Keratinocyte (primary cell): ENCODE results near the gene CCDC61. TPM values are rescaled to one million over a fixed set of nuclear protein-coding genes. Genes with fewer than 3 reads are reported as not detected.

ENCODE experiments used
- DNase-seq: peaks from one replicate; pipeline ENCODE4 v3.0.0-alpha.2; 2011; ENCODE audit warnings: low read depth, missing footprints, low spot score
- FAIRE-seq: peaks from 2 replicates; lab custom pipeline; 2011; peaks lifted over from hg19 to GRCh38; lab: Jason Lieb, UNC
- H2AFZ ChIP-seq: 2 replicates; pipeline ENCODE4 v1.6.0; 2012; ENCODE audit warnings: low read length, control low read depth, inconsistent platforms; ENCODE audit not compliant: control insufficient read depth
- H3K27ac ChIP-seq: 2 replicates; pipeline ENCODE4 v1.5.1; 2011; ENCODE audit warnings: low read length; ENCODE audit not compliant: control insufficient read depth, insufficient read depth
- H3K27me3 ChIP-seq: 3 replicates; pipeline ENCODE4 v1.6.0; 2011; ENCODE audit warnings: low read length; ENCODE audit not compliant: control insufficient read depth, insufficient read depth; ENCODE audit errors: extremely low read depth
- H3K36me3 ChIP-seq, 2 experiments: 2 replicates in 1 of 2; 3 replicates in 1 of 2; pipeline ENCODE4 v1.5.1; 2011; ENCODE audit warnings: low read length in 2 of 2, mild to moderate bottlenecking in 1 of 2; ENCODE audit not compliant: control insufficient read depth in 2 of 2, insufficient read depth in 2 of 2; ENCODE audit errors: extremely low read depth in 1 of 2
- H3K4me1 ChIP-seq: 3 replicates; pipeline ENCODE4 v1.5.1; 2011; ENCODE audit warnings: low read length; ENCODE audit not compliant: control insufficient read depth, insufficient read depth; ENCODE audit errors: extremely low read depth
- H3K4me2 ChIP-seq: 3 replicates; pipeline ENCODE4 v1.6.0; 2011; ENCODE audit warnings: low read depth, low read length; ENCODE audit not compliant: control insufficient read depth, insufficient read depth; ENCODE audit errors: extremely low read depth
- H3K4me3 ChIP-seq, 3 experiments: fragments of 200-600 bp in 1 of 3; sonication (generic) in 1 of 3; 2 replicates in 2 of 3; 3 replicates in 1 of 3; pipeline ENCODE4 v1.5.1; 2011 to 2016; ENCODE audit warnings: low read length in 3 of 3, mild to moderate bottlenecking in 3 of 3, control low read depth in 2 of 3, inconsistent platforms in 1 of 3, low read depth in 1 of 3, mixed read lengths in 1 of 3, mixed run types in 1 of 3, moderate library complexity in 1 of 3; ENCODE audit not compliant: control insufficient read depth in 2 of 3, insufficient read depth in 2 of 3; ENCODE audit errors: extremely low read depth in 1 of 3
- H3K79me2 ChIP-seq: 2 replicates; pipeline ENCODE4 v1.6.0; 2012; ENCODE audit warnings: low read length; ENCODE audit not compliant: control insufficient read depth, insufficient read depth
- H3K9ac ChIP-seq: 3 replicates; pipeline ENCODE4 v1.6.0; 2011; ENCODE audit warnings: low read length; ENCODE audit not compliant: control insufficient read depth, insufficient read depth; ENCODE audit errors: extremely low read depth
- H3K9me1 ChIP-seq: 3 replicates; pipeline ENCODE4 v1.6.0; 2011; ENCODE audit warnings: low read length; ENCODE audit not compliant: control insufficient read depth, insufficient read depth; ENCODE audit errors: extremely low read depth
- H3K9me3 ChIP-seq: 2 replicates; pipeline ENCODE4 v1.5.1; 2012; ENCODE audit warnings: low read depth, low read length; ENCODE audit not compliant: control insufficient read depth
- H4K20me1 ChIP-seq: 3 replicates; pipeline ENCODE4 v1.6.0; 2011; ENCODE audit warnings: low read length; ENCODE audit not compliant: control insufficient read depth, insufficient read depth; ENCODE audit errors: extremely low read depth
- EZH2 ChIP-seq: IDR thresholded peaks from one replicate; pipeline ENCODE4 v1.6.1; 2012; ENCODE audit warnings: inconsistent platforms, mild to moderate bottlenecking, low read length, moderate library complexity
- dilution Hi-C: fragments of 300-500 bp; cut with MboI; formaldehyde crosslinking; loops from one replicate; pipeline ENCODE4 v1.7.0; 2020; ENCODE audit warnings: low sequenced_read_pairs; ENCODE audit not compliant: extremely low pct_ligation_motif_present
- polyA plus RNA-seq, 5 experiments: library from polyadenylated mRNA; depleted of rRNA in 3 of 5; stranded (reverse) in 3 of 5; stranded (forward) in 1 of 5; unstranded in 1 of 5; fragments of >200 nt; gene quantifications; 1 replicate in 1 of 5; 2 replicates in 3 of 5; 3 replicates in 1 of 5; pipeline versions ENCODE4 v1.2.1 to v1.2.3, GENCODE V29; 2011 to 2012; ENCODE audit warnings: missing spikeins in 2 of 5, low read depth in 1 of 5, low replicate concordance in 1 of 5
- TF ChIP-seq, protein P1 (sequence below), 3 experiments: IDR thresholded peaks in 1 of 3; conservative IDR thresholded peaks in 1 of 3; optimal IDR thresholded peaks in 1 of 3; 2 replicates in 2 of 3; 3 replicates in 1 of 3; pipeline versions ENCODE3 to v1.5.1; 2011; ENCODE audit warnings: low read length in 3 of 3, mild to moderate bottlenecking in 3 of 3, moderate library complexity in 2 of 3, control low read depth in 1 of 3, inconsistent platforms in 1 of 3; ENCODE audit not compliant: insufficient read depth in 2 of 3; ENCODE audit errors: extremely low read depth in 1 of 3

CCDC61 gene
- polyA plus RNA-seq, 1 donor (not counting 4 experiments of a cell fraction or from before 2014, with no cell fraction given): 5.8 TPM

DNA sequence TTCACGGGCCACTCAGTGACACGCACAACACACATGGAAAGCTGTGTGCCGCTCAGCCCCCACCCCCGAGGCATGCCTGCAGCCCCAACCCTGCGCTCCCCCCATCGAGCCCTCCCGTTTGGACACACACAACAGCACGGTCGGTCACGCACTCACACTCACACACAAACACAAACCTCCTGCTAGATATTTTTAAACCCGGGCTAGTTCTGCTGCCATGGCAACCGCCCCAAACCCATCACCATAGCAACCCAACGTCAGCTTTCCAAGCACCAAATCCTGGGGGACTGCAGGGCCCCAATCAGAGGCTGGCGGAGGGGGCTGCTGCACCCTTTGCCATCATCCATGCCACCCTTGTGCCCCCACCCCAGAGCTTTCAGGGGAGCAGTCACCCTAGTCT is 19.1 kb upstream of the CCDC61 start:
- DNase-seq (no peak), FAIRE-seq (no peak)
- Histone ChIP-seq H3K9me1 (no peaks in the 10 kb centered on the region), H3K4me3 (no peak overlapping the region), H2AFZ (no peak overlapping the region), H3K27me3 (peaks cover 31% of the 10 kb centered on the region), H3K9ac (no peak overlapping the region), H3K4me2 (no peak overlapping the region), H3K79me2 (no peaks in the 10 kb centered on the region), H3K36me3 (no peaks in the 10 kb centered on the region), H3K27ac (no peak overlapping the region), H3K9me3 (no peaks in the 10 kb centered on the region), H3K4me1 (no peaks in the 10 kb centered on the region), H4K20me1 (no peaks in the 10 kb centered on the region)
- no peak for TF ChIP-seq EZH2
- TF ChIP-seq, protein P1, sequence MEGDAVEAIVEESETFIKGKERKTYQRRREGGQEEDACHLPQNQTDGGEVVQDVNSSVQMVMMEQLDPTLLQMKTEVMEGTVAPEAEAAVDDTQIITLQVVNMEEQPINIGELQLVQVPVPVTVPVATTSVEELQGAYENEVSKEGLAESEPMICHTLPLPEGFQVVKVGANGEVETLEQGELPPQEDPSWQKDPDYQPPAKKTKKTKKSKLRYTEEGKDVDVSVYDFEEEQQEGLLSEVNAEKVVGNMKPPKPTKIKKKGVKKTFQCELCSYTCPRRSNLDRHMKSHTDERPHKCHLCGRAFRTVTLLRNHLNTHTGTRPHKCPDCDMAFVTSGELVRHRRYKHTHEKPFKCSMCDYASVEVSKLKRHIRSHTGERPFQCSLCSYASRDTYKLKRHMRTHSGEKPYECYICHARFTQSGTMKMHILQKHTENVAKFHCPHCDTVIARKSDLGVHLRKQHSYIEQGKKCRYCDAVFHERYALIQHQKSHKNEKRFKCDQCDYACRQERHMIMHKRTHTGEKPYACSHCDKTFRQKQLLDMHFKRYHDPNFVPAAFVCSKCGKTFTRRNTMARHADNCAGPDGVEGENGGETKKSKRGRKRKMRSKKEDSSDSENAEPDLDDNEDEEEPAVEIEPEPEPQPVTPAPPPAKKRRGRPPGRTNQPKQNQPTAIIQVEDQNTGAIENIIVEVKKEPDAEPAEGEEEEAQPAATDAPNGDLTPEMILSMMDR (optimal IDR thresholded peaks at IDR 0.05 in 1 of 3, IDR thresholded peaks at IDR 0.05 in 1 of 3, conservative IDR thresholded peaks at IDR 0.05 in 1 of 3; ENCODE audit: extremely low read depth in 1 of 3, insufficient read depth in 2 of 3, low read length in 3 of 3): no peak
- dilution Hi-C loops: no loop called here

GRCh38 chr19:45978156-45978555 is 17.1 kb upstream of the CCDC61 start:
- Histone ChIP-seq H3K4me2 (no peak overlapping the region), H3K27ac (no peak overlapping the region), H4K20me1 (no peaks in the 10 kb centered on the region), H3K79me2 (no peaks in the 10 kb centered on the region), H3K9ac (no peak overlapping the region), H3K27me3 (peaks cover 17% of the 10 kb centered on the region), H3K4me1 (no peaks in the 10 kb centered on the region), H3K4me3 (no peak overlapping the region), H2AFZ (no peak overlapping the region), H3K36me3 (no peaks in the 10 kb centered on the region), H3K9me1 (no peaks in the 10 kb centered on the region), H3K9me3 (no peaks in the 10 kb centered on the region)
- no peak for FAIRE-seq
- no peak for DNase-seq
- no peak for TF ChIP-seq EZH2
- TF ChIP-seq, protein P1 (optimal IDR thresholded peaks at IDR 0.05 in 1 of 3, IDR thresholded peaks at IDR 0.05 in 1 of 3, conservative IDR thresholded peaks at IDR 0.05 in 1 of 3; ENCODE audit: extremely low read depth in 1 of 3, insufficient read depth in 2 of 3, low read length in 3 of 3): no peak
- dilution Hi-C loops: no loop called here
